Left lung (tissue), 10 donors: ENCODE data around the gene VPS13D. TPM values are rescaled to one million over a fixed set of nuclear protein-coding genes. Genes with fewer than 3 reads are reported as not detected.

Experiments
- ATAC-seq: fragments of 200-7000 bp; cut with Tn5 transposase; one replicate; pipeline ENCODE4 v1.9.1; 2020; ENCODE audit warnings: moderate library complexity
- DNase-seq, 4 donors: peaks; one replicate each; pipeline ENCODE4 v3.0.0-alpha.2; 2013 to 2020
- H3K27ac ChIP-seq, 2 donors: fragments of 200-600 bp; sonication (generic) in 1 of 2; one replicate each; pipeline versions ENCODE4 v1.5.0 to v1.8.0; 2020 to 2021
- H3K27me3 ChIP-seq, 2 donors: fragments of 200-600 bp; sonication (generic) in 1 of 2; one replicate each; pipeline versions ENCODE4 v1.5.0 to v1.8.0; 2020 to 2021
- H3K36me3 ChIP-seq, 2 donors: fragments of 200-600 bp; sonication (generic) in 1 of 2; one replicate each; pipeline versions ENCODE4 v1.5.0 to v1.8.0; 2020 to 2021
- H3K4me1 ChIP-seq, 2 donors: fragments of 200-600 bp; one replicate each; pipeline ENCODE4 v1.8.0; 2021
- H3K4me3 ChIP-seq, 2 donors: fragments of 200-600 bp; sonication (generic) in 1 of 2; one replicate each; pipeline versions ENCODE4 v1.5.0 to v1.8.0; 2020 to 2021; ENCODE audit warnings: mild to moderate bottlenecking in 1 of 2
- H3K9me3 ChIP-seq, 2 donors: fragments of 200-600 bp; sonication (generic) in 1 of 2; one replicate each; pipeline versions ENCODE4 v1.5.0 to v1.8.0; 2020 to 2021
- intact Hi-C, 2 donors: fragments of 100-400 bp; cut with DNase I; formaldehyde crosslinking; loops; one replicate each; pipeline versions ENCODE4 v1.11.2 to v1.14.2; 2022
- polyA plus RNA-seq, 6 donors: library from polyadenylated mRNA; unstranded; fragments of 120-200 nt; gene quantifications; one replicate each; pipeline ENCODE4 v1.2.1, GENCODE V29; 2013; ENCODE audit not compliant: insufficient read length in 6 of 6
- total RNA-seq, 2 donors: library from RNA; stranded (reverse); fragmentation: NEBNext Ultra II Directional; extraction: Animal tissue kit (Norgen Biotek cat#: 25700); gene quantifications; one replicate each; pipeline ENCODE4 v1.2.1, GENCODE V29; 2021
- TF ChIP-seq, protein P1 (sequence below), 2 donors: fragments of 200-600 bp; sonication (generic) in 1 of 2; IDR thresholded peaks; one replicate each; pipeline versions ENCODE4 v1.5.0 to v1.8.0; 2021; ENCODE audit warnings: antibody characterized with exemption in 2 of 2
- donor health status: DM: no; HTN: yes; CAD: no.
- donor health status: DM: no; HTN: no; CAD: no.

The VPS13D gene
- total and polyA plus RNA-seq, 8 donors, result 26.6 to 62.3 (median 30.2) TPM

DNA sequence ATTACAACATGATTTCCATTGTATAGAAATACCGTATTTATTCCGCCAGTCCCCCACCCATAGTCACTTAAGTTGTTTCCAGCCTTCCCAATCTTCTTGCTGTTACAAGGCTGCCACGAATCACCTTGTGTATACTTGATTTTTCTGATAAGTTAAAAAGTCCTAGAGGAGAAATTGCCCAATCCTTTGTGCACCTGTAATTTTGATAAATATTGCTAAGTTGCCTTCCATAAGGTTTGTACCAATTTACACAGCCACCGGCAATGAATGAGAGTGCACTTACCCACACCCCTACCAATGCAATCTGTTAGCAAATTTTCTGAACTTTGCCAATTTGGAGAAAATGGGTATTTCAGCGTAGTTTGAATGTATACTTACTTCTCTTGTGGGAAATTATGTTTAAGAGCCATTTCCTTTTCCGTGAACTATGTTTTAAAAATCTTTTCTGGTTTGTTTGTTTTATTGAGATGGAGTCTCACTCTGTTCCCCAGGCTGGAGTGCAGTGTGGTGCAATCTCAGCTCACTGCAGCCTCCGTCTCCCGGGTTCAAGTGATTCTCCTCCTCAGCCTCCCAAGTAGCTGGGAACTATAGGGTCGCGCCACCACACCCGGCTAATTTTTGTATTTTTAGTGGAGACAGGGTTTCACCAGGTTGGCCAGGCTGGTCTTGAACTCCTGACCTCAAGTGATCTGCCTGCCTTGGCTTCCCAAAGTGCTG is 300.8 kb downstream of the VPS13D start:
- TF ChIP-seq, protein P1, sequence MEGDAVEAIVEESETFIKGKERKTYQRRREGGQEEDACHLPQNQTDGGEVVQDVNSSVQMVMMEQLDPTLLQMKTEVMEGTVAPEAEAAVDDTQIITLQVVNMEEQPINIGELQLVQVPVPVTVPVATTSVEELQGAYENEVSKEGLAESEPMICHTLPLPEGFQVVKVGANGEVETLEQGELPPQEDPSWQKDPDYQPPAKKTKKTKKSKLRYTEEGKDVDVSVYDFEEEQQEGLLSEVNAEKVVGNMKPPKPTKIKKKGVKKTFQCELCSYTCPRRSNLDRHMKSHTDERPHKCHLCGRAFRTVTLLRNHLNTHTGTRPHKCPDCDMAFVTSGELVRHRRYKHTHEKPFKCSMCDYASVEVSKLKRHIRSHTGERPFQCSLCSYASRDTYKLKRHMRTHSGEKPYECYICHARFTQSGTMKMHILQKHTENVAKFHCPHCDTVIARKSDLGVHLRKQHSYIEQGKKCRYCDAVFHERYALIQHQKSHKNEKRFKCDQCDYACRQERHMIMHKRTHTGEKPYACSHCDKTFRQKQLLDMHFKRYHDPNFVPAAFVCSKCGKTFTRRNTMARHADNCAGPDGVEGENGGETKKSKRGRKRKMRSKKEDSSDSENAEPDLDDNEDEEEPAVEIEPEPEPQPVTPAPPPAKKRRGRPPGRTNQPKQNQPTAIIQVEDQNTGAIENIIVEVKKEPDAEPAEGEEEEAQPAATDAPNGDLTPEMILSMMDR (IDR thresholded peaks at IDR 0.05), result no peak
- peak; percentile 13 for ATAC-seq
- peak in 1 of 4 donors; percentile 6 for DNase-seq
- peaks cover 21 to 31% of the 10 kb centered on the region in 2 donors for H3K4me1 ChIP-seq
- H3K4me3 ChIP-seq, result no peak overlapping the region
- H3K27me3 ChIP-seq, result no peaks in the 10 kb centered on the region
- intact Hi-C loops, result no loop called here
- H3K36me3 ChIP-seq, result no peaks in the 10 kb centered on the region
- H3K9me3 ChIP-seq, result peaks cover 0 to 4% of the 10 kb centered on the region in 2 donors
- H3K27ac ChIP-seq, result peak overlapping the region; percentile 41 to 53

DNA sequence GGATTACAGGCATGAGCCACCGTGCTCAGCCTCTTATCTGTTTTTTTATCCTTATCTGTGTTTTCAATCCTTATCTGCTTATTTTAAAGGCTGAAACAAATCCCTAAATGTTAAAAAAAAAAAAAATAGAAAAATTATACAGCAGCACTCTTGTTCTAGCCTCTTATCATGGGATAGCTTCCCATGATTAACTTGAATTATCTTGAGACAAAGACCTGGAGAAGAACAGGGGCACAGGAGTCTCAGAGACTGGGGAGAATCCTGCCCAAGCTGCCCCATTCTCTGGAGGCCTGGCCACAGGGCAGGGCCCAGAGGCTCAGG is 301.3 kb downstream of the VPS13D start:
- ATAC-seq (no peak), DNase-seq (no peak)
- TF ChIP-seq, protein P1 (IDR thresholded peaks at IDR 0.05), result no peak
- Histone ChIP-seq H3K27ac (peak overlapping the region in 1 of 2 donors; percentile 41), H3K4me3 (no peak overlapping the region), H3K4me1 (peaks cover 21 to 27% of the 10 kb centered on the region in 2 donors), H3K27me3 (no peaks in the 10 kb centered on the region), H3K36me3 (no peaks in the 10 kb centered on the region), H3K9me3 (peaks cover 0 to 10% of the 10 kb centered on the region in 2 donors)
- intact Hi-C loops, result no loop called here

GRCh38 chr1:12532405-12533315 is 302.8 kb downstream of the VPS13D start:
- H3K27me3 ChIP-seq, result no peaks in the 10 kb centered on the region
- H3K27ac ChIP-seq, result no peak overlapping the region
- DNase-seq (peak in 1 of 4 donors; percentile 69), ATAC-seq (no peak)
- TF ChIP-seq, protein P1 (IDR thresholded peaks at IDR 0.05), result no peak
- H3K4me1 ChIP-seq, result peaks cover 21 to 24% of the 10 kb centered on the region in 2 donors
- H3K4me3 ChIP-seq, result no peak overlapping the region
- intact Hi-C loops, result no loop called here
- H3K9me3 ChIP-seq, result peaks cover 0 to 12% of the 10 kb centered on the region in 2 donors
- no peaks in the 10 kb centered on the region for H3K36me3 ChIP-seq

DNA sequence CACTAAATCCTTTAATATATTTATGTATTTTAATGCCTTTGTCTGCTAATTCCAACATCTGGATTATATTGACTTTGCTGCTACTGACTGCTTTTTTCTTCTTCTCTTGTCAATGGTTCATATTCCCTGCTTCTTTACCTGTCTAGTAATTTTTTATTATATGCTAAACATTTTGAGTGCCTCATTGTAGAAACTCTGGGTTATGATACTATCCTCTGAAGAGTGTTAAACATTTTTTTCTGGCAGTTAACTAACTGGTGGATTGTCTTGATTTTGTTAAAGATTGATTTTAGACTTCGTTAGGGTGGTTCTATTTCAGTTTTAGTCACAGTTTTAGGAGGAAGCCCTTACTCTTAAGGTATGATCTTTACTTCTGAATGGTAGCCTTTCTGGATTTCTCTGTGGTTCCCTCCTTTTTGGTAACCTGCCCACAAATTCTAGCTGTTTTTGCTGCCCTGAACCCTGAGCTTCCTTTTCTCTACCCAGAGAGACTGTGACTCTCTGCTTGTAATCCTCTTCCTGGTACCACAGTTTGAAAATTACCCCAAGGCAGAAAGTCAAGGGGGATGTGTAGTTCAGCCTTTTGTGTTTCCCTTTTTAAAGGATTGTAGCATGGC is 306.3 kb downstream of the VPS13D start:
- DNase-seq (no peak), ATAC-seq (no peak)
- Histone ChIP-seq H3K4me1 (peaks cover 7 to 11% of the 10 kb centered on the region in 2 donors), H3K27me3 (no peaks in the 10 kb centered on the region), H3K9me3 (peaks cover 0 to 12% of the 10 kb centered on the region in 2 donors), H3K27ac (no peak overlapping the region), H3K4me3 (no peak overlapping the region), H3K36me3 (no peaks in the 10 kb centered on the region)
- intact Hi-C loops, result no loop called here
- TF ChIP-seq, protein P1 (IDR thresholded peaks at IDR 0.05), result no peak

DNA sequence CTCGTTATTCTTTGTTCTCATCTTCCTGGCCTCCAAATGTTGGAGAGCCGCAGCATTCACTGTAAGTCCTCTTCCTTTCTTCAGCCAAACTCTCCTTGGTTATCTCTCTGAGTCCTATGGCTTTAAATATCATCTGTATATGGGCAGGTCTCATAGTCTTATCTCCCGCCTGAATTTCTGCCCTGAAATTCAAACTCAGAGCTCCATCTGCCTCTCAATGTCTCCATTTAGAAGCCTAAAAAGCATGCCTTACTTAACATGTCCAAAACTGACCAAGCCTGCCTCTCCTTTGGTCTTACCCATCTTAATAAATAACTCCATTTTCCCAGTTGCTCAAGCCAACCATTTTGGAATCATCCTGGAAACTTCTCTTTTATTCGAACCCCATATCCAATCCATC is 307.5 kb downstream of the VPS13D start:
- Histone ChIP-seq H3K9me3 (peaks cover 0 to 12% of the 10 kb centered on the region in 2 donors), H3K27ac (no peak overlapping the region), H3K27me3 (no peaks in the 10 kb centered on the region), H3K36me3 (no peaks in the 10 kb centered on the region), H3K4me3 (no peak overlapping the region), H3K4me1 (peaks cover 7 to 18% of the 10 kb centered on the region in 2 donors)
- ATAC-seq (no peak), DNase-seq (no peak)
- TF ChIP-seq, protein P1 (IDR thresholded peaks at IDR 0.05), result no peak
- intact Hi-C loops, result no loop called here
